ENCODE data around the gene WDR27. TPM values are rescaled to one million over a fixed set of nuclear protein-coding genes. Genes with fewer than 3 reads are reported as not detected.

WDR27 gene
- total and polyA plus RNA-seq, 9 donors: 16.6 to 53.4 (median 38.7) TPM

GRCh38 chr6:169558378-169558773, 143.5 kb downstream of the WDR27 start:
- no peaks in the 10 kb centered on the region for H3K36me3 ChIP-seq
- 93 to 95% (median 94%) methylated on average over 8 of the region's 8 CpGs for WGBS, 3 donors
- no peak overlapping the region for H3K4me3 ChIP-seq
- H3K27ac ChIP-seq: no peak overlapping the region
- H3K9me3 ChIP-seq: no peaks in the 10 kb centered on the region
- no peak for TF ChIP-seq CTCF (IDR thresholded peaks at IDR 0.05)
- no peak for TF ChIP-seq POLR2A (IDR thresholded peaks at IDR 0.05)
- no peak for TF ChIP-seq EP300 (IDR thresholded peaks at IDR 0.05)
- intact Hi-C loops (cut with DNase I): no loop called here
- no peak for DNase-seq
- H3K4me1 ChIP-seq (ENCODE audit: insufficient read depth): no peaks in the 10 kb centered on the region
- no peaks in the 10 kb centered on the region for H3K27me3 ChIP-seq

GRCh38 chr6:169557887-169558286, 143.9 kb downstream of the WDR27 start:
- intact Hi-C loops (cut with DNase I): no loop called here
- no peak for TF ChIP-seq POLR2A (IDR thresholded peaks at IDR 0.05)
- no peak for TF ChIP-seq CTCF (IDR thresholded peaks at IDR 0.05)
- TF ChIP-seq EP300 (IDR thresholded peaks at IDR 0.05): no peak
- Histone ChIP-seq H3K4me3 (no peak overlapping the region), H3K36me3 (no peaks in the 10 kb centered on the region), H3K27me3 (no peaks in the 10 kb centered on the region), H3K4me1 (ENCODE audit: insufficient read depth) (no peaks in the 10 kb centered on the region), H3K27ac (no peak overlapping the region), H3K9me3 (no peaks in the 10 kb centered on the region)
- DNase-seq: no peak
- WGBS, 3 donors: 69 to 87% (median 79%) methylated on average over 1 of the region's 1 CpG

- no peak for DNase-seq
- TF ChIP-seq POLR2A (IDR thresholded peaks at IDR 0.05) (no peak), EP300 (IDR thresholded peaks at IDR 0.05) (no peak), CTCF (IDR thresholded peaks at IDR 0.05) (no peak)
- H3K4me3 ChIP-seq: no peak overlapping the region
- H3K9me3 ChIP-seq: no peaks in the 10 kb centered on the region
- intact Hi-C loops (cut with DNase I): no loop called here
- no peaks in the 10 kb centered on the region for H3K36me3 ChIP-seq
- no peak overlapping the region for H3K27ac ChIP-seq
- H3K4me1 ChIP-seq (ENCODE audit: insufficient read depth): no peaks in the 10 kb centered on the region
- WGBS, 3 donors: 82 to 95% (median 95%) methylated on average over 13 of the region's 13 CpGs
- H3K27me3 ChIP-seq: no peaks in the 10 kb centered on the region
Observed at GRCh38 chr6:169556758-169557548, 144.9 kb downstream of the WDR27 start.

- Histone ChIP-seq H3K27me3 (no peaks in the 10 kb centered on the region), H3K4me3 (no peak overlapping the region), H3K27ac (no peak overlapping the region), H3K4me1 (ENCODE audit: insufficient read depth) (no peaks in the 10 kb centered on the region), H3K9me3 (no peaks in the 10 kb centered on the region), H3K36me3 (no peaks in the 10 kb centered on the region)
- WGBS, 3 donors: 91 to 94% (median 93%) methylated on average over 5 of the region's 5 CpGs
- TF ChIP-seq POLR2A (IDR thresholded peaks at IDR 0.05) (no peak), CTCF (IDR thresholded peaks at IDR 0.05) (no peak), EP300 (IDR thresholded peaks at IDR 0.05) (no peak)
- intact Hi-C loops (cut with DNase I): no loop called here
- DNase-seq: no peak
Observed at GRCh38 chr6:169555971-169556617, 145.7 kb downstream of the WDR27 start.
